HL-60 (cell line): ENCODE data around the gene CRYBB1.

Source experiments
- DNase-seq, 2 experiments: peaks; one replicate each; pipeline ENCODE4 v3.0.0-alpha.2; 2010 to 2020; ENCODE audit warnings: low read depth in 1 of 2, low spot score in 1 of 2
- H3K27ac ChIP-seq: fragments of 250-450 bp; sonication (Bioruptor Pico); replicated peaks from 2 replicates; pipeline ENCODE4 v1.5.1; 2020; ENCODE audit warnings: mild to moderate bottlenecking, moderate library complexity
- H3K27me3 ChIP-seq: fragments of 250-450 bp; sonication (Bioruptor Pico); 2 replicates; pipeline ENCODE4 v1.5.1; 2021; ENCODE audit warnings: mild to moderate bottlenecking, moderate library complexity; ENCODE audit not compliant: insufficient read depth, poor library complexity, severe bottlenecking
- H3K4me3 ChIP-seq: replicated peaks from 2 replicates; pipeline ENCODE4 v1.5.1; 2011; ENCODE audit warnings: mild to moderate bottlenecking, control low read depth, low read length; ENCODE audit not compliant: insufficient read depth
- CTCF ChIP-seq: IDR thresholded peaks from one replicate; pipeline ENCODE4 v1.5.1; 2011; ENCODE audit warnings: low read length, control low read depth, inconsistent platforms; ENCODE audit not compliant: insufficient read depth
- GABPA ChIP-seq: IDR thresholded peaks from 2 replicates; pipeline ENCODE4 v1.6.1; 2012; ENCODE audit warnings: low read depth
- POLR2AphosphoS5 ChIP-seq: IDR thresholded peaks from 2 replicates; pipeline ENCODE4 v1.6.1; 2012; ENCODE audit warnings: low read depth
- REST ChIP-seq: IDR thresholded peaks from 2 replicates; pipeline ENCODE4 v1.6.1; 2012; ENCODE audit warnings: low read depth; ENCODE audit not compliant: insufficient replicate concordance
- SPI1 ChIP-seq: IDR thresholded peaks from 2 replicates; pipeline ENCODE4 v1.6.1; 2012; ENCODE audit warnings: low read depth, mild to moderate bottlenecking, borderline replicate concordance

CRYBB1 gene

DNA sequence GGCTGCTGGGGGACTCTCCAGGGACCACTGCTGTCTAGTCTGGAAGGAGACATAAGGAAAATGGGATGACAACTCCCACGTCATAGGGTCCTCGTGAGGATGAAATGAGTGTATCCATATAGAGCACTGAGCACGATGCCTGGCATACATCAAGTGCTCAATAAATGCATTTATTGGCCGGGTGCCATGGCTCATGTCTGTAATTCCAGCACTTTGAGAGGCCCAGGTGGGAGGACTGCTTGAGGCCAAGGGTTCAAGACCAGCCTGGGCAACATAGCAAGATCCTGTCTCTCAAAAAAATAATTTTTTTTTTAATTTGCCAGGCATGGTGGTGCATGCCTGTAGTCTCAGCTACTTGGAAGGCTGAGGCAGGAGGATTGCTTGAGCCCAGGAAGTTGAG lies 15.7 kb downstream of the CRYBB1 start:
- TF ChIP-seq SPI1 (no peak), GABPA (no peak), REST (no peak), CTCF (no peak), POLR2AphosphoS5 (no peak)
- no peak for DNase-seq
- Histone ChIP-seq H3K27me3 (no peaks in the 10 kb centered on the region), H3K4me3 (no peak overlapping the region), H3K27ac (no peak overlapping the region)

DNA sequence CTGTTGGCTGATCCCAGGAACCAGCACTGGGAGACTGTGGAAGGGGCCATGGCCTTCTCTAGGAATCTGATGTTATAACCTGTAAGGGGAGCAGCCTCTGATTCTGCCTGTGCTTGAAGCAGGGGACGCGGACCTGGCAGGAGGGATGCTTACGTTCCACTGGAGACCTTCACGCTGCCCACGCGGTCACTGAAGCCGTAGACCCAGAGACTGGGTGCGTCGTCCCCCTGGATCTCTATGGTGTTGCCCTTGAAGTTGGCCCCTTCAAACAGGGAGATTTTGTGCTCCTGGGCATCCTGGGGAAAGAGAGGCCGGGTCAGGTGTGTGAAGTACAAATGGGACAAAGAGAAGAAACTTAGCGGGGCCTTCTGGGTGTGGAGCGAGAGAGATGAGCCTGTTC lies 16.1 kb downstream of the CRYBB1 start:
- no peak for DNase-seq
- no peaks in the 10 kb centered on the region for H3K27me3 ChIP-seq
- no peak overlapping the region for H3K4me3 ChIP-seq
- no peak overlapping the region for H3K27ac ChIP-seq
- TF ChIP-seq POLR2AphosphoS5 (no peak), REST (no peak), SPI1 (no peak), GABPA (no peak), CTCF (no peak)

DNA sequence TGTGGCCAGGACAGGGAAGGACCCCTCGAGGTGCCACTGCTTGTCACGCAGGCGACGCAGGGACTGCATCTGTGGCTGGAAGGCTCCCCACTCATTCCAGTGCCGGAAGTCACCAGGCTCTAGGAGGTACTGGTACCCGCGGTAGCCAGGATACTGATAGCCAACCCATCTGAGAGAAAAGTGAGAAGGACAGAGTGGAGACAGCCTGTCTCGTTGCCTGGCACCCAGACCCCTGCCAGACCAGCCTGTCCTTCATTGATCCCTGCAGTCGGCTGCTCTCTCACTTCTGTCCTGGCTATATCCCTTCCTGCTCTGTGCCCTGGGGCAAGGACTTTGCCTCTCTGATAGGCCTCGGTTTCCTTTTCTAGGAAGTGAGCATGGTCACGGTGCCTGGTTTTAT lies 18.3 kb downstream of the CRYBB1 start:
- Histone ChIP-seq H3K27me3 (no peaks in the 10 kb centered on the region), H3K4me3 (no peak overlapping the region), H3K27ac (no peak overlapping the region)
- DNase-seq, result no peak
- TF ChIP-seq CTCF (no peak), GABPA (no peak), POLR2AphosphoS5 (no peak), SPI1 (no peak), REST (no peak)
